ENCODE measurements around the gene COL11A1.

DNA sequence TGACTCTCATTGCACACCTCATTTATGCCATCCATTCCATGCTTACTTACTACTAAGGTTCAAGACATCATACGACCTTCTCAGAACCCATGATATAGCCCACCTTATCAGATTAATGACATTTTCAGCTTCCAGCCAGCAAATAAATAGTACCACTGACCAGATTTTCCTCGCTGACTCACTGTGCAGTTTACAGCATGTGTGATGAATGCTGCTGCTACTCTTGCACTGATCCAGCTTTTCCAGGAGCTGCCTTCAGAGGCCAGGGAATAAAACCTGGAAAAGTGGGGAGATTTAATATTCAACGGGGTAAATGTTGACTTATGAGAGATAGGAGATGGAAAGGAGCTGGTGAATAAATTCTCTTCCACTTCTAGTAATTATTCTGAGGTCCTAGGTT, 247.1 kb downstream of the COL11A1 start:
- no peak for TF ChIP-seq EZH2 (IDR thresholded peaks at IDR 0.05; ENCODE audit: borderline replicate concordance, low read depth, low read length, severe bottlenecking)
- TF ChIP-seq, protein P1, sequence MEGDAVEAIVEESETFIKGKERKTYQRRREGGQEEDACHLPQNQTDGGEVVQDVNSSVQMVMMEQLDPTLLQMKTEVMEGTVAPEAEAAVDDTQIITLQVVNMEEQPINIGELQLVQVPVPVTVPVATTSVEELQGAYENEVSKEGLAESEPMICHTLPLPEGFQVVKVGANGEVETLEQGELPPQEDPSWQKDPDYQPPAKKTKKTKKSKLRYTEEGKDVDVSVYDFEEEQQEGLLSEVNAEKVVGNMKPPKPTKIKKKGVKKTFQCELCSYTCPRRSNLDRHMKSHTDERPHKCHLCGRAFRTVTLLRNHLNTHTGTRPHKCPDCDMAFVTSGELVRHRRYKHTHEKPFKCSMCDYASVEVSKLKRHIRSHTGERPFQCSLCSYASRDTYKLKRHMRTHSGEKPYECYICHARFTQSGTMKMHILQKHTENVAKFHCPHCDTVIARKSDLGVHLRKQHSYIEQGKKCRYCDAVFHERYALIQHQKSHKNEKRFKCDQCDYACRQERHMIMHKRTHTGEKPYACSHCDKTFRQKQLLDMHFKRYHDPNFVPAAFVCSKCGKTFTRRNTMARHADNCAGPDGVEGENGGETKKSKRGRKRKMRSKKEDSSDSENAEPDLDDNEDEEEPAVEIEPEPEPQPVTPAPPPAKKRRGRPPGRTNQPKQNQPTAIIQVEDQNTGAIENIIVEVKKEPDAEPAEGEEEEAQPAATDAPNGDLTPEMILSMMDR (IDR thresholded peaks at IDR 0.05; ENCODE audit: borderline replicate concordance, extremely low read depth, low read length, poor library complexity, severe bottlenecking) = no peak

Data from DND-41 (cell line).